Pancreas (tissue), 10 donors: ENCODE measurements around the gene COX5B. TPM values are rescaled to one million over a fixed set of nuclear protein-coding genes. Genes with fewer than 3 reads are reported as not detected.
A peak's percentile ranks its signal among the peaks of the same experiment; 100 is the strongest.
"Not testable (repeated sequence)": the region's sequence is repeated elsewhere in the genome, so short reads cannot be mapped to it uniquely, and the experiment has no call there.

Experiments used
- ATAC-seq, 4 donors: fragments of 200-7000 bp; cut with Tn5 transposase; one replicate each; pipeline versions ENCODE4 v1.8.0 to v1.9.1; 2020; ENCODE audit warnings: mild to moderate bottlenecking in 4 of 4, moderate library complexity in 4 of 4
- DNase-seq, 6 donors: peaks; one replicate each; pipeline ENCODE4 v3.0.0-alpha.2; 2020
- FAIRE-seq: peaks from 2 replicates; lab custom pipeline; 2012; peaks lifted over from hg19 to GRCh38; lab: Jason Lieb, UNC
- H3K27ac ChIP-seq, 4 donors: fragments of 200-600 bp; sonication (generic); 1 replicate in 3 of 4; 2 replicates in 1 of 4; pipeline versions ENCODE4 v1.5.0 to v1.8.0; 2020
- H3K27me3 ChIP-seq, 4 donors: fragments of 200-600 bp; one replicate each; pipeline ENCODE4 v1.8.0; 2021
- H3K36me3 ChIP-seq, 3 donors: fragments of 200-600 bp; sonication (generic) in 1 of 3; one replicate each; pipeline versions ENCODE4 v1.5.0 to v1.8.0; 2020 to 2021
- H3K4me1 ChIP-seq, 3 donors: fragments of 200-600 bp; one replicate each; pipeline ENCODE4 v1.8.0; 2021
- H3K4me3 ChIP-seq, 4 donors: fragments of 200-600 bp; sonication (generic) in 2 of 4; one replicate each; pipeline versions ENCODE4 v1.5.0 to v1.8.0; 2020 to 2021
- H3K9me3 ChIP-seq, 4 donors: fragments of 200-600 bp; one replicate each; pipeline ENCODE4 v1.8.0; 2021
- WGBS, 2 donors: extraction: QIAGEN DNeasy Blood & Tissue Kit; methylation state at CpG; one replicate each; pipeline ENCODE4 v1.1.7; 2013; 5-methylcytosine and 5-hydroxymethylcytosine counted together
- intact Hi-C, 3 donors: fragments of 100-400 bp; cut with DNase I; formaldehyde crosslinking; loops; one replicate each; pipeline versions ENCODE4 v1.11.1 to v1.14.2; 2022
- polyA plus RNA-seq, 2 donors: library from polyadenylated mRNA; stranded (reverse); fragments of 200-250 nt; gene quantifications; one replicate each; pipeline ENCODE4 v1.2.3, GENCODE V29; 2013
- total RNA-seq, 6 donors: library from RNA; stranded (reverse); fragmentation: NEBNext Ultra II Directional in 4 of 6; extraction: Animal tissue kit (Norgen Biotek cat#: 25700) in 4 of 6; gene quantifications; one replicate each; pipeline versions ENCODE4 v1.2.1 to v1.2.4, GENCODE V29; 2021 to 2023
- TF ChIP-seq, protein P1 (sequence below), 4 donors: fragments of 200-600 bp; sonication (generic) in 3 of 4; IDR thresholded peaks; one replicate each; pipeline versions ENCODE4 v1.5.0 to v1.8.0; 2021; ENCODE audit warnings: antibody characterized with exemption in 4 of 4
- donor health status: healthy with polysubstance abuse.
- donor health status: DM: no; HTN: no; CAD: no; lungs with moderate emphysema.
- donor health status: DM: no; HTN: no; CAD: no.
- donor health status: control.
- donor health status: control.
- donor health status: Bipolar disorder and iron deficiency.
- donor health status: DM: yes; HTN: yes; CAD: no.
- donor health status: DM: no; HTN: no; CAD: no.
- donor health status: DM: no; HTN: no; CAD: no.
- donor health status: DM: yes; HTN: yes; CAD: no.

COX5B gene
- total and polyA plus RNA-seq, 8 donors: 73.5 to 214 (median 103) TPM

DNA sequence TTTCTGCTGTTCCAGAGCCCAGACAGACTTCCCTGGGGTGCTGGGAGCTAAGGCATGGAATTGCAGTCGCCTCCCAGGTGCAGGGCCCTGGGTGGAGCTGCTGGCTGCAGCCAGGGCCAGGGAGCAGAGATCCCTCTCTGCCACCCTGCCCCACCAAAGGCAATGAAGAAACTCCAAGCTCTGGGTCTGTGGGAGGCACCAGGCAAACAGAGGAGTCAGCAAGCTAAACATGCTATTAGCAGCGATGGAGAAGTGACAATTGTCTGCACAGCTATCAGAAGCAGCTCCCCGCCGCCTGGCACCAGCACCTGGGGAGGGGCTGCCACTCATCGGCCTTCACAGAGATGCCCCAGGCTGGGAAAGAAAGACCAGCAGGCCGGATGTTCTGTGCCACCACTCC lies 28.0 kb upstream of the COX5B start:
- H3K27ac ChIP-seq: no peak overlapping the region
- intact Hi-C loops: no loop called here
- WGBS, 2 donors: 89 to 97% methylated on average over 6 of the region's 6 CpGs
- DNase-seq (no peak), ATAC-seq (no peak), FAIRE-seq (no peak)
- no peak overlapping the region for H3K4me3 ChIP-seq
- no peaks in the 10 kb centered on the region for H3K4me1 ChIP-seq
- H3K36me3 ChIP-seq: no peaks in the 10 kb centered on the region
- TF ChIP-seq, protein P1, sequence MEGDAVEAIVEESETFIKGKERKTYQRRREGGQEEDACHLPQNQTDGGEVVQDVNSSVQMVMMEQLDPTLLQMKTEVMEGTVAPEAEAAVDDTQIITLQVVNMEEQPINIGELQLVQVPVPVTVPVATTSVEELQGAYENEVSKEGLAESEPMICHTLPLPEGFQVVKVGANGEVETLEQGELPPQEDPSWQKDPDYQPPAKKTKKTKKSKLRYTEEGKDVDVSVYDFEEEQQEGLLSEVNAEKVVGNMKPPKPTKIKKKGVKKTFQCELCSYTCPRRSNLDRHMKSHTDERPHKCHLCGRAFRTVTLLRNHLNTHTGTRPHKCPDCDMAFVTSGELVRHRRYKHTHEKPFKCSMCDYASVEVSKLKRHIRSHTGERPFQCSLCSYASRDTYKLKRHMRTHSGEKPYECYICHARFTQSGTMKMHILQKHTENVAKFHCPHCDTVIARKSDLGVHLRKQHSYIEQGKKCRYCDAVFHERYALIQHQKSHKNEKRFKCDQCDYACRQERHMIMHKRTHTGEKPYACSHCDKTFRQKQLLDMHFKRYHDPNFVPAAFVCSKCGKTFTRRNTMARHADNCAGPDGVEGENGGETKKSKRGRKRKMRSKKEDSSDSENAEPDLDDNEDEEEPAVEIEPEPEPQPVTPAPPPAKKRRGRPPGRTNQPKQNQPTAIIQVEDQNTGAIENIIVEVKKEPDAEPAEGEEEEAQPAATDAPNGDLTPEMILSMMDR (IDR thresholded peaks at IDR 0.05): no peak
- H3K9me3 ChIP-seq: no peaks in the 10 kb centered on the region
- H3K27me3 ChIP-seq: no peaks in the 10 kb centered on the region

DNA sequence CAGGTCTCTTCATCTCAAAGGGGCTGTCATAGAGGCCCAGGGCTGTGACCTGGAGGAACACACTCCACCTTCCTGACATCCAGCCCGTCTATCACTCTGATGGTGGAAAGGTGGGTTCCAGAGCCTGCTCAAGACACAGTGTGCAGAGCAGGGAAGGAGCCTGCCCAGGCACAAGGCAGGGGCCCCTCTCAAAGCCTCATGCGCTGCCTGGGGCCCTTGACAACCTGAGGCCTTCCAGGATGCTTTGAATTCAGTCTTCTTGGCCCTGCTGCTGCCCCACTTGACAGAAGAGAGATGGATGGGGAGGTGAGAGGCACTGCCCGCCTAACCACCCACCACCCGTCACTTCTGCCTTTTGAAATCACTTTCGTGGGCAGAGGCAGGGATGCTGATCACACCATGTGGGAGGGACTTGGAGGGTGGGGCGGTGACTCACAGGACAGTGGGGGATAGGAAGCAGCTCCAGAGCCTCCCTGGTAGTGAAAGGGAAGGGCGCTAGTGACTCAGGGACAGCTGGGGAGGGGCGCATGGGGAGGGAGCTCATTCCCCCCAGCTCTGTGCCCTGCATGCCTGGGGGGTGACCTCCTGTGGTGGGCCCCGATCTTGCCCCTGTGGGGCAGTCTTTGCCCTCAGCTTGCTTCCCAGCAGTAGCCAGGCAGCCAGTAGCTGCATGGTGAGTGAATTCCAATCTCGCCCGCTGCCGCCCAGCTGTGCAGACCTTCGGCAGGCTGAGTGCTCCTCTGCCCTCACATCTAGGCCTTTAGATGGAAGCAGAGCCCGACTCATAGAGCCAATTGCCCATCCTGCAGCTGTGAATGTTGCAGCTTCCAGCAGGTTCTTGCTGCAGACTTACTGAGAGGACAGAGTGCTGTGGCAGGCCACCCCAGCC lies 26.7 kb upstream of the COX5B start:
- H3K36me3 ChIP-seq, DNase-seq, H3K4me1 ChIP-seq, H3K27me3 ChIP-seq, H3K9me3 ChIP-seq, H3K4me3 ChIP-seq, intact Hi-C loops, FAIRE-seq, H3K27ac ChIP-seq: not testable (repeated sequence)
- WGBS, 2 donors: 78 to 81% methylated on average over 6 to 10 of the region's 14 CpGs
- peak in 3 of 4 donors; percentile 35 to 50 (median 39) for ATAC-seq

DNA sequence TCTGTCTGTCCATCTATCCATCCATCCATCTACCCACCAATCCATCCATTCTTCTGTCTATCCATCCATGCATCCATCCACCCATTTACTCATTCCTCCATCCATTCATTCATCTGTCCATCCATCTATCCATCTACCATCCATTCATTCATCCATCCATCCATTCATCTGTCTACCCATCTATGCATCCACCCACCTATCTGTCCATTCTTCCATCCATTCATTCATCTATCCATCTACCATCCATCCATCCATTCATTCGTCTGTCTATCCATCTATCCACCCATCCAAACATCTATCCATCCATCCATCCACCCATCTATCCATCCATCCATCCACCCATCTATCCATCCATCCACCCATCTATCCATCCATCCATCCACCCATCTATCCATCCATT lies 25.4 kb upstream of the COX5B start:
- ATAC-seq, H3K36me3 ChIP-seq, H3K4me1 ChIP-seq, H3K4me3 ChIP-seq, H3K27me3 ChIP-seq, FAIRE-seq, intact Hi-C loops, H3K27ac ChIP-seq, DNase-seq, H3K9me3 ChIP-seq: not testable (repeated sequence)
- WGBS, 2 donors: 62 to 63% methylated on average over 1 of the region's 1 CpG

DNA sequence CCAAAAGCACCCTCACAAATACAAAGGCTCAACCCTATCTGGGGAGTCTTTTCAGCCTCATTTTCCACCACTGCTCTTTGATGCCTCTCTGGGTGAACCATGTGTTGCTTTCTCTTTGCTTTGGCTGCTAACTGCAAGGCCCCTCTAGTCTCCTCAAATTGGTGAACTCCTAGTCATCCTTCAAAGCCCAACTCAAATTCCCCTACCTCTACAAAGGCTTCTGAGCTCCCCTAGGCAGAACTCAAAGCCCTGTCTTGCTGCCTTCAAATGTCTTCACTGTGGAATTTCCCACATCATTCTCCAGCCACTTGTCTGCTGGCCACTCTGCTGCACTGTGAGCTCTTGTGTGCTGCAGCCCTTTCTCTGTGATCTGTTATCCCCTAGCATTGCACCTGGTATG lies 22.9 kb upstream of the COX5B start:
- intact Hi-C loops, ATAC-seq, FAIRE-seq, H3K36me3 ChIP-seq, H3K9me3 ChIP-seq, H3K27ac ChIP-seq, DNase-seq, H3K4me3 ChIP-seq, H3K4me1 ChIP-seq, H3K27me3 ChIP-seq: not testable (repeated sequence)

DNA sequence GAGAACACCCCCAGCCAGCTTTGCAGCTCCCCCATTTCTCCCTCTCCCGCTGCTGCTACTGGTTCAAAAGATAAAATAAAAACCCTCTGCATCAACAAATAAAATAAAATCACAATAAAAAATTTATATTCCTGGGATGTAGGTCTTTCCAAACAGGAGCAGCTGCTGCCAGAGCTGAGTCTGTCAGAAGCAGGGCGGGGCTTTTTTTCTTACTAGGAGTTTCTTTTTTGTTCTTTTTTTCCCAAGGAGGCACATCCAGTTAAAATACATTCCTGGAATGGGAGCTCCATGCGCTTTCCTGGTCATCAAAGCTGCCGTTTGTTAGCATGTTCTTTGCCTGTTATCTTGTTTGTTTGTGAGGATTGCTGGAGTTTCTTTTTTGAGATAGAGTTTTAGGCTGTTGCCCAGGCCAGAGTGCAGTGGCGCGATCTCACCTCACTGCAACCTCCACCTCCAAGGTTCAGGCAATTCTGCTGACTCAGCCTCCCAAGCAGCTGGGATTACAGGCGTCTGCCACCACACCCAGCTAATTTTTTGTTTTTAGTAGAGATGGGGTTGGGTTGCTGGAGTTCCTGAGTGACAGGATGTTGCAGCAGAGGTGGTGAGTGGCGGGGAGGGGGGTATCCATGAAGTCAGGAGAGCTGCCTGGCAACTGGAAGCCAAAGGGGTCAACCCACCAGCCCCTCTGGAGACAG lies 20.4 kb upstream of the COX5B start:
- H3K27ac ChIP-seq, ATAC-seq, H3K9me3 ChIP-seq, H3K4me1 ChIP-seq, intact Hi-C loops, H3K36me3 ChIP-seq, H3K27me3 ChIP-seq, DNase-seq, H3K4me3 ChIP-seq, FAIRE-seq: not testable (repeated sequence)
- 53 to 60% methylated on average over 2 to 4 of the region's 8 CpGs for WGBS, 2 donors

DNA sequence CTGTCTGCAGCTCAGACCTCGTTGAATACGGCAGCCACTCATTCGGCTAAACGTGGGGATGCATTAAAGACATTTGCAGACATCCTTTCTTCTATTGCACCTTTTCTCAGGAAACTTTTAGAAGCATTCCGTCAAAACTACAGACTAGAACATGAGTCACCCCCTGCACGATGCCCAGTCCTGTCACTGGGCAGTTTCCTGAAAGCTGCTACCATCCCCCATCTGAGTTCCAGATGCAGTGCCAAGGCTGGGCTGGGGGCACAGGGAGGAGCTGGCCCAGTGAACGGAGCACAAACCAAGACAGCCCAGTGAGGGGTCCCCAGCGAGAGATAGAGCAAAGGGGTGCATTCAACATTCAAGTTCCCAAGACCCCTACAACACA lies 19.8 kb upstream of the COX5B start:
- ATAC-seq, H3K36me3 ChIP-seq, H3K4me3 ChIP-seq, intact Hi-C loops, DNase-seq, H3K9me3 ChIP-seq, H3K4me1 ChIP-seq, H3K27ac ChIP-seq, FAIRE-seq, H3K27me3 ChIP-seq: not testable (repeated sequence)
- 70 to 77% methylated on average over 8 of the region's 8 CpGs for WGBS, 2 donors

DNA sequence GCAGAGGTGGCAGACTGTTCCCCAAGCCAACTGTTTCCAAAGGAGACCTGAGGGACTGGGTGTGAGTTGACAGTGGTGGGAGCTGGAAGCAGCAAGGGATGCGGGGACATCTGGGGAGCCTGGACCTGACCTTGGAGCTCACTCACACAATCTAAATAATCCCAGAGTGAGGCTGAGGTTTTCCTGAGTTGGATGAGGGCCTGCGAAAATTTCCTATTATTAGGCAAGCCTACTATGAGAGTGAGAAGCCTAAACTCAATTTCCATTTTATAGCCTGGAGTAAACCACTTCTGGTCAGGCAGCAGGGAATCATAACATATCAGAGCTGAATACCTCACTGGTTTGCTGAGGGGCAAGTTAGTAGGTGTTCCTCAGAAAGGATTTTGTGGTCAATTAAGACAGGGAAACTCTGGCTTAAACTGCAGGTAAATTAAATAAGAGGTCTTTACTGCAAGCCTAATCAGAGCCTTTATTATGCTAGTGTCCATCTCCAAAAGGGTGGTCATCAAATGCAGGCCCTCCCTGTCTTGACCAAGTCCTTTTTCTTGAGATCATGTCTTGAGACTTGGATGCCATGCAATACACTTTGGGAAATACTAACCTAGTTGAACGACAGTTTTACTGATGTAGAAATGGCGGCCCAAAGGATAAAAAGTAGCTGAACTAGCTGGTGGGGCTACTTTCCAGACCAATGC lies 1.7 kb upstream of the COX5B start:
- WGBS, 2 donors: 94 to 97% methylated on average over 4 of the region's 4 CpGs
- FAIRE-seq (no peak), ATAC-seq (no peak)

More for the DNA sequence above, 1.7 kb upstream of the COX5B start:
- TF ChIP-seq, protein P1 (IDR thresholded peaks at IDR 0.05): no peak
- intact Hi-C loops: no loop called here
- H3K4me1 ChIP-seq: peaks cover 0 to 17% (median 5%) of the 10 kb centered on the region in 3 donors
- H3K9me3 ChIP-seq: no peaks in the 10 kb centered on the region
- peaks cover 0 to 19% (median 14%) of the 10 kb centered on the region in 3 donors for H3K36me3 ChIP-seq
- no peak for DNase-seq
- H3K4me3 ChIP-seq: no peak overlapping the region
- H3K27me3 ChIP-seq: peaks cover 0 to 5% (median 0%) of the 10 kb centered on the region in 4 donors
- H3K27ac ChIP-seq: peak overlapping the region in 1 of 4 donors; percentile 98
